ENCODE data around the gene SARM1. TPM values are rescaled to one million over a fixed set of nuclear protein-coding genes. Genes with fewer than 3 reads are reported as not detected.

The SARM1 gene
- total RNA-seq, 1 donor from 2014 or later, result 12.8 TPM

GRCh38 chr17:28405632-28406472, 34.4 kb downstream of the SARM1 start, which contains the start of gene SLC46A1:
Gene SLC46A1 (minus strand): TSS chr17:28406212. CDS start chr17:28406114, 98 bp downstream.
- Mint-ChIP-seq H3K36me3 (ENCODE audit: low read depth, unreplicated experiment) (peaks cover 2% of the 10 kb centered on the region), H3K4me3 (ENCODE audit: unreplicated experiment) (peak within 1 kb of the TSS; percentile 85), H3K27ac (ENCODE audit: unreplicated experiment) (no peak within 1 kb of the TSS), H3K4me1 (ENCODE audit: low read depth, unreplicated experiment) (peaks cover 2% of the 10 kb centered on the region), H3K9me3 (ENCODE audit: unreplicated experiment) (no peaks in the 10 kb centered on the region), H3K27me3 (ENCODE audit: low read depth, unreplicated experiment) (peaks cover 26% of the 10 kb centered on the region)
- TF ChIP-seq EZH2 (IDR thresholded peaks at IDR 0.05; ENCODE audit: insufficient read depth, low read length) (peak; percentile 18), CTCF (IDR thresholded peaks at IDR 0.05; ENCODE audit: insufficient read depth, low read depth, low read length) (no peak)
- H3K79me2 ChIP-seq (ENCODE audit: insufficient read depth, low read length), result no peaks in the 10 kb centered on the region
- peak within 1 kb of the TSS; percentile 63 for H3K4me3 ChIP-seq (ENCODE audit: insufficient read depth, low read depth, low read length)
- DNase-seq (ENCODE audit: low read depth) (no peak), FAIRE-seq (no peak)
- H3K4me1 ChIP-seq (ENCODE audit: insufficient read depth, low read length), result peaks cover 6% of the 10 kb centered on the region
- H2AFZ ChIP-seq (ENCODE audit: low read depth, low read length), result peak within 1 kb of the TSS; percentile 92
- no peaks in the 10 kb centered on the region for H3K9me3 ChIP-seq (ENCODE audit: insufficient read depth, low read depth, low read length)
- H4K20me1 ChIP-seq (ENCODE audit: insufficient read depth, low read length), result peaks cover 5% of the 10 kb centered on the region
- H3K36me3 ChIP-seq (ENCODE audit: insufficient read depth, low read length), result no peaks in the 10 kb centered on the region
- peak within 1 kb of the TSS; percentile 98 for H3K4me2 ChIP-seq (ENCODE audit: low read length)
- H3K9ac ChIP-seq (ENCODE audit: low read length), result peak within 1 kb of the TSS; percentile 47
- H3K27ac ChIP-seq (ENCODE audit: low read depth, low read length), result no peak within 1 kb of the TSS
- H3K27me3 ChIP-seq (ENCODE audit: insufficient read depth, low read length), result peaks cover 5% of the 10 kb centered on the region

GRCh38 chr17:28406473-28406814, 35.0 kb downstream of the SARM1 start:
- Histone ChIP-seq H3K4me3 (ENCODE audit: insufficient read depth, low read depth, low read length) (peak overlapping the region; percentile 63), H3K27ac (ENCODE audit: low read depth, low read length) (no peak overlapping the region)

More at GRCh38 chr17:28406473-28406814, 35.0 kb downstream of the SARM1 start:
- Histone ChIP-seq H2AFZ (ENCODE audit: low read depth, low read length) (peak overlapping the region; percentile 92), H3K9ac (ENCODE audit: low read length) (peak overlapping the region; percentile 47), H3K4me2 (ENCODE audit: low read length) (peak overlapping the region; percentile 98), H3K4me1 (ENCODE audit: insufficient read depth, low read length) (peaks cover 6% of the 10 kb centered on the region), H3K27me3 (ENCODE audit: insufficient read depth, low read length) (peaks cover 8% of the 10 kb centered on the region), H3K36me3 (ENCODE audit: insufficient read depth, low read length) (no peaks in the 10 kb centered on the region), H3K9me3 (ENCODE audit: insufficient read depth, low read depth, low read length) (no peaks in the 10 kb centered on the region), H4K20me1 (ENCODE audit: insufficient read depth, low read length) (peaks cover 5% of the 10 kb centered on the region), H3K79me2 (ENCODE audit: insufficient read depth, low read length) (no peaks in the 10 kb centered on the region)
- FAIRE-seq (no peak), DNase-seq (ENCODE audit: low read depth) (no peak)
- TF ChIP-seq CTCF (IDR thresholded peaks at IDR 0.05; ENCODE audit: insufficient read depth, low read depth, low read length) (no peak), EZH2 (IDR thresholded peaks at IDR 0.05; ENCODE audit: insufficient read depth, low read length) (no peak)
- Mint-ChIP-seq H3K9me3 (ENCODE audit: unreplicated experiment) (no peaks in the 10 kb centered on the region), H3K27ac (ENCODE audit: unreplicated experiment) (no peak overlapping the region), H3K4me1 (ENCODE audit: low read depth, unreplicated experiment) (peaks cover 2% of the 10 kb centered on the region), H3K36me3 (ENCODE audit: low read depth, unreplicated experiment) (peaks cover 2% of the 10 kb centered on the region), H3K27me3 (ENCODE audit: low read depth, unreplicated experiment) (peaks cover 29% of the 10 kb centered on the region), H3K4me3 (ENCODE audit: unreplicated experiment) (peak overlapping the region; percentile 81)

Data from astrocyte (in vitro differentiated cells and primary cell).